ENCODE measurements around the gene MMUT.
A peak's percentile ranks its signal among the peaks of the same experiment; 100 is the strongest.
"Not testable (repeated sequence)": the region's sequence is repeated elsewhere in the genome, so short reads cannot be mapped to it uniquely, and the experiment has no call there.

The MMUT gene
- total RNA-seq = 20.4 to 33.7 (median 25.2) reads per million in 4 experiments

- DNase-seq = peak; percentile 80
Observed at GRCh38 chr6:49462927-49463611, at the start of gene MMUT, which contains the start of gene CENPQ. TSS of gene MMUT (minus strand) at chr6:49463253. CDS start at chr6:49459466, 3,787 bp downstream. TSS of gene CENPQ (plus strand) at chr6:49463370. CDS start at chr6:49470177, 6,807 bp downstream.

GRCh38 chr6:49509342-49509741 lies 46.3 kb upstream of the MMUT start:
- DNase-seq = no peak

- DNase-seq = no peak
Observed at GRCh38 chr6:49506569-49507111, 43.6 kb upstream of the MMUT start.

- DNase-seq = no peak
Observed at GRCh38 chr6:49504666-49505065, 41.6 kb upstream of the MMUT start.

GRCh38 chr6:49499623-49500022 lies 36.6 kb upstream of the MMUT start, which contains the start of gene GLYATL3:
TSS of gene GLYATL3 (plus strand) at chr6:49499923. CDS start at chr6:49511991, 12,068 bp downstream.
- no peak for DNase-seq

- DNase-seq = no peak
Observed at GRCh38 chr6:49499126-49499525, 36.1 kb upstream of the MMUT start.

GRCh38 chr6:49497304-49497703 lies 34.3 kb upstream of the MMUT start:
- no peak for DNase-seq

GRCh38 chr6:49490633-49491032 lies 27.6 kb upstream of the MMUT start:
- no peak for DNase-seq

GRCh38 chr6:49483380-49483779 lies 20.3 kb upstream of the MMUT start:
- not testable (repeated sequence) for DNase-seq

- DNase-seq = not testable (repeated sequence)
Observed at GRCh38 chr6:49481846-49482245, 18.8 kb upstream of the MMUT start.

GRCh38 chr6:49479308-49479970 lies 16.4 kb upstream of the MMUT start:
- DNase-seq = no peak

- DNase-seq = not testable (repeated sequence)
Observed at GRCh38 chr6:49476564-49476963, 13.5 kb upstream of the MMUT start.

- no peak for DNase-seq
Observed at GRCh38 chr6:49468042-49468441, 5.0 kb upstream of the MMUT start.

- no peak for DNase-seq
Observed at GRCh38 chr6:49464691-49465090, 1.6 kb upstream of the MMUT start.

- DNase-seq = no peak
Observed at GRCh38 chr6:49463612-49463967, 537 bp upstream of the MMUT start.

GRCh38 chr6:49462599-49462926 lies 490 bp downstream of the MMUT start:
- no peak for DNase-seq

- no peak for DNase-seq
Observed at GRCh38 chr6:49462071-49462470, 982 bp downstream of the MMUT start.

- no peak for DNase-seq
Observed at GRCh38 chr6:49457771-49458170, 5.3 kb downstream of the MMUT start.

GRCh38 chr6:49454787-49455709 lies 8.0 kb downstream of the MMUT start:
- DNase-seq = no peak

GRCh38 chr6:49453221-49453620 lies 9.8 kb downstream of the MMUT start:
- no peak for DNase-seq

GRCh38 chr6:49430866-49431265 lies 32.2 kb downstream of the MMUT start:
- no peak for DNase-seq

- DNase-seq = no peak
Observed at GRCh38 chr6:49430187-49430586, 32.9 kb downstream of the MMUT start.

- no peak for DNase-seq
Observed at GRCh38 chr6:49423817-49424216, 39.2 kb downstream of the MMUT start.
